Spinal cord (tissue), 10 donors: ENCODE measurements around the gene RNF34. TPM values are rescaled to one million over a fixed set of nuclear protein-coding genes. Genes with fewer than 3 reads are reported as not detected.
"Not testable (repeated sequence)": the region's sequence is repeated elsewhere in the genome, so short reads cannot be mapped to it uniquely, and the experiment has no call there.

Source experiments
- DNase-seq, 6 donors: peaks; one replicate each; pipeline versions ENCODE4 v3.0.0 to v3.0.0-alpha.2; 2013 to 2015; ENCODE audit warnings: low spot score in 6 of 6, low read depth in 4 of 6
- H3K27ac ChIP-seq: one replicate; pipeline ENCODE4 v1.5.1; 2013; ENCODE audit warnings: low read depth, low read length, control low read depth
- H3K27me3 ChIP-seq: one replicate; pipeline ENCODE4 v1.6.1; 2013; ENCODE audit warnings: low read length; ENCODE audit not compliant: control insufficient read depth, insufficient read depth
- H3K36me3 ChIP-seq: one replicate; pipeline ENCODE4 v1.6.1; 2013; ENCODE audit warnings: low read length; ENCODE audit not compliant: control insufficient read depth, insufficient read depth
- H3K4me1 ChIP-seq: one replicate; pipeline ENCODE4 v1.6.1; 2013; ENCODE audit warnings: low read length; ENCODE audit not compliant: control insufficient read depth, insufficient read depth
- H3K4me3 ChIP-seq: one replicate; pipeline ENCODE4 v1.5.1; 2013; ENCODE audit warnings: low read depth, low read length, control low read depth
- H3K9me3 ChIP-seq: one replicate; pipeline ENCODE4 v1.6.1; 2013; ENCODE audit warnings: low read length; ENCODE audit not compliant: control insufficient read depth, insufficient read depth
- WGBS: methylation state at CpG from one replicate; pipeline ENCODE4 v1.1.5; 2013; ENCODE audit warnings: missing lambda C conversion rate; ENCODE audit not compliant: insufficient coverage; 5-methylcytosine and 5-hydroxymethylcytosine counted together
- polyA plus RNA-seq, 2 donors: library from polyadenylated mRNA; unstranded; fragments of 120-200 nt; gene quantifications; one replicate each; pipeline ENCODE4 v1.2.1, GENCODE V29; 2013; ENCODE audit not compliant: insufficient read length in 2 of 2
- total RNA-seq, 2 donors: library from RNA; depleted of rRNA in 1 of 2; stranded (reverse); fragments of 120-200 nt in 1 of 2; fragments of >200 nt in 1 of 2; gene quantifications; one replicate each; pipeline versions ENCODE4 v1.2.3 to v1.2.4, GENCODE V29; 2013 to 2014
- donor health status: healthy.

Gene RNF34
- total and polyA plus RNA-seq, 4 donors, result 41.4 to 71.7 (median 51.2) TPM

- Histone ChIP-seq H3K4me1 (no peaks in the 10 kb centered on the region), H3K36me3 (no peaks in the 10 kb centered on the region), H3K27ac (no peak overlapping the region), H3K4me3 (no peak overlapping the region), H3K27me3 (no peaks in the 10 kb centered on the region), H3K9me3 (no peaks in the 10 kb centered on the region)
- WGBS, result 60% methylated on average over 1 of the region's 5 CpGs
- no peak for DNase-seq
Observed at GRCh38 chr12:121365416-121366062, 34.4 kb upstream of the RNF34 start.

GRCh38 chr12:121366063-121366459, 33.9 kb upstream of the RNF34 start:
- Histone ChIP-seq H3K27ac (no peak overlapping the region), H3K4me3 (no peak overlapping the region), H3K36me3 (no peaks in the 10 kb centered on the region), H3K9me3 (no peaks in the 10 kb centered on the region), H3K27me3 (no peaks in the 10 kb centered on the region), H3K4me1 (no peaks in the 10 kb centered on the region)
- no peak for DNase-seq
- WGBS, result 86% methylated on average over 1 of the region's 4 CpGs

GRCh38 chr12:121371404-121371803, 28.5 kb upstream of the RNF34 start:
- no peak for DNase-seq
- H3K4me3 ChIP-seq, result no peak overlapping the region
- H3K27ac ChIP-seq, result no peak overlapping the region
- no peaks in the 10 kb centered on the region for H3K36me3 ChIP-seq
- no peaks in the 10 kb centered on the region for H3K4me1 ChIP-seq
- H3K27me3 ChIP-seq, result no peaks in the 10 kb centered on the region
- no CpG with 5 or more reads among the region's 6 CpGs for WGBS
- no peaks in the 10 kb centered on the region for H3K9me3 ChIP-seq

DNA sequence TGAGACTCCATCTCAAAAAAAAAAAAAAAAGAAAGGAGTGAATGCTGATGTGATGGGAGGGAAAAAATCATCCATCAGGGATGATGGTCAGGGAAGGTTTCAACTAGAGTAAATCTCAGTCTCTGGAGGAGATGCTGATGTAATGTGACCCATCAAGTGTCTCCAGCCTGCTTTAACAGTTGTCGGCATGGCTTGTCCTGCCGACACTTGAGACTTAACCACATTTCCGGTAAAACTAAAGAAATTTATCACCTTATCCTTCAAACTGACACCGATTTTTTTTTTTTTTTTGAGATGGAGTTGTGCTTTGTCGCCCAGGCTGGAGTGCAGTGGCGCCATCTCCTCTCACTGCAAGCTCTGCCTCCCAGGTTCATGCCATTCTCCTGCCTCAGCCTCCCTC, 26.2 kb upstream of the RNF34 start:
- Histone ChIP-seq H3K27ac (no peak overlapping the region), H3K36me3 (no peaks in the 10 kb centered on the region), H3K4me3 (no peak overlapping the region), H3K9me3 (no peaks in the 10 kb centered on the region), H3K27me3 (no peaks in the 10 kb centered on the region), H3K4me1 (no peaks in the 10 kb centered on the region)
- WGBS, result 100% methylated on average over 3 of the region's 6 CpGs
- no peak for DNase-seq

DNA sequence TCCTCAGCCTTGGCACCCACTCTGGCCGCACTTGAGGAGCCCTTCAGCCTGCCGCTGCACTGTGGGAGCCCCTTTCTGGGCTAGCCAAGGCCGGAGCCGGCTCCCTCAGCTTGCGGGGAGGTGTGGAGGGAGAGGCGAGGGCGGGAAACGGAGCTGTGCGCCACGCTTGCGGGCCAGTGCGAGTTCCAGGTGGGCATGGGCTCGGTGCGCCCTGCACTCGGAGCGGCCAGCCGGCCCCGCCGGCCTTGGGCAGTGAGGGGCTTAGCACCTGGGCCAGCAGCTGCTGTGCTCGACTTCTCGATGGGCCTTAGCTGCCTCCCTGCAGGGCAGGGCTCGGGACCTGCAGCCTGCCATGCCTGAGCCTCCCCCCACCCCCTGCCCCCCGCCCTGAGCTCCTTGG, 25.6 kb upstream of the RNF34 start:
- not testable (repeated sequence) for H3K27me3 ChIP-seq, H3K4me1 ChIP-seq, H3K36me3 ChIP-seq, H3K4me3 ChIP-seq, H3K27ac ChIP-seq, H3K9me3 ChIP-seq, DNase-seq
- WGBS, result 92% methylated on average over 13 of the region's 23 CpGs

GRCh38 chr12:121374945-121375584, 24.9 kb upstream of the RNF34 start:
- not testable (repeated sequence) for H3K4me1 ChIP-seq, H3K36me3 ChIP-seq, H3K27ac ChIP-seq, H3K9me3 ChIP-seq, H3K4me3 ChIP-seq, DNase-seq, H3K27me3 ChIP-seq
- 86% methylated on average over 13 of the region's 14 CpGs for WGBS

DNA sequence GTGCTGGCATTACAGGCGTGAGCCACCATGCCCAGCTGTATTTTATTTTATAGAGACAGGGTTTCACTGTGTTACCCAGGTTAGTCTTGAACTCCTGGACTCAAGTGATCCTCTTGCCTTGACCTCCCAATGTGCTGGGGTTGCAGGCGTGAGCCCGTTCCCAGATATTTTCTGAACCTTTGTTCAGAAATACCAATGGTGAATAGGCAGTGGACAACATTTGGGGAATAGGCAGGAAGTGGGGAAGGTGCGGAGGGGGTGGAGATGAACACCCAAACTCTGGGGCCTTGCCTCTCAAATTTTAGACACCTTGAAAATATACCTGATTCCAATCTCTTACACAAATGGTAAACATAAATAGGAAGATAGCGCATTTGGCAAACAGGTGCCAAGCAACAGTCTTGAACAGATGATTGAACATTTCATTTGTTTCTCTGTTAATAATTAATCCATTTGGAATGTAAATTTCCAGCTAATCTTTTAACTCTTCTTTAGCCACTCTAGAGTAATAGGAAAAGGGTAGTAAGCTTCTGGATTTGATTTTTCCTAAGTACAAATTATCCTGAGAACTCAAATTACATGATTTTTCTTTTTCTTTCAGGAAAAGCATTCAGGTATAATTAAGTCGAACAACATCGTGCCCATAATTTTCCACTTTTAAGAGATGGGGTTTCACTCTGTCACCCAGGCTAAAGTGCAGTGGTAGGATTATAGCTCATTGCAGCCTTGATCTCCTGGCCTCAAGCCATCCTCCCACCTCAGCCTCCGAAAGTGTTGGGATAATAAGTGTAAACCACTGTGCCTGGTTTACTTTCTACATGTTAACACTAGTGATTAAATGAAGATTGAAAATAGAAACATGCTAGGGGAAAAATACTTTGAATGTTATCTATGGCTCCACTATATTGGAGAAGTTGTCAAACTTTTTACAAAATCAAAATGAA, 22.9 kb upstream of the RNF34 start:
- no peak overlapping the region for H3K27ac ChIP-seq
- 79% methylated on average over 3 of the region's 8 CpGs for WGBS
- H3K4me1 ChIP-seq, result no peaks in the 10 kb centered on the region

GRCh38 chr12:121378736-121379135, 21.2 kb upstream of the RNF34 start:
- Histone ChIP-seq H3K36me3 (no peaks in the 10 kb centered on the region), H3K27ac (no peak overlapping the region), H3K4me1 (no peaks in the 10 kb centered on the region), H3K9me3 (no peaks in the 10 kb centered on the region), H3K4me3 (no peak overlapping the region), H3K27me3 (no peaks in the 10 kb centered on the region)
- no peak for DNase-seq
- 20% methylated on average over 2 of the region's 5 CpGs for WGBS

More for the DNA sequence above, 22.9 kb upstream of the RNF34 start:
- no peak for DNase-seq
- Histone ChIP-seq H3K9me3 (no peaks in the 10 kb centered on the region), H3K27me3 (no peaks in the 10 kb centered on the region), H3K36me3 (no peaks in the 10 kb centered on the region), H3K4me3 (no peak overlapping the region)

- no peaks in the 10 kb centered on the region for H3K4me1 ChIP-seq
- WGBS, result 94% methylated on average over 7 of the region's 10 CpGs
- no peaks in the 10 kb centered on the region for H3K9me3 ChIP-seq
- no peak overlapping the region for H3K4me3 ChIP-seq
- H3K27me3 ChIP-seq, result no peaks in the 10 kb centered on the region
- DNase-seq, result no peak
- no peak overlapping the region for H3K27ac ChIP-seq
- H3K36me3 ChIP-seq, result no peaks in the 10 kb centered on the region
Observed at GRCh38 chr12:121379945-121380344, 20.0 kb upstream of the RNF34 start.
